Gastroesophageal sphincter (tissue), 4 donors: Measurements from ENCODE around the gene LIPJ. TPM values are rescaled to one million over a fixed set of nuclear protein-coding genes. Genes with fewer than 3 reads are reported as not detected.

Experiments
- ATAC-seq: fragments of 150-250 bp; one replicate; pipeline ENCODE4 v1.9.1; 2016; ENCODE audit warnings: mild to moderate bottlenecking, moderate library complexity
- H3K27ac ChIP-seq, 4 donors: fragments of 200-600 bp; sonication (generic) in 3 of 4; 1 replicate in 3 of 4; 2 replicates in 1 of 4; pipeline ENCODE4 v1.5.1; 2016 to 2019
- H3K27me3 ChIP-seq: fragments of 200-600 bp; sonication (generic); one replicate; pipeline ENCODE4 v1.5.1; 2019
- H3K36me3 ChIP-seq, 2 donors: fragments of 200-600 bp; sonication (generic); one replicate each; pipeline ENCODE4 v1.5.1; 2019; ENCODE audit warnings: control low read depth in 1 of 2
- H3K4me1 ChIP-seq, 3 donors: fragments of 200-600 bp; sonication (generic); 1 replicate in 2 of 3; 2 replicates in 1 of 3; pipeline ENCODE4 v1.5.1; 2016 to 2019; ENCODE audit warnings: control low read depth in 2 of 3
- H3K4me3 ChIP-seq, 2 donors: fragments of 200-600 bp; sonication (generic); one replicate each; pipeline ENCODE4 v1.5.1; 2019; ENCODE audit warnings: mild to moderate bottlenecking in 1 of 2, moderate library complexity in 1 of 2
- H3K9me3 ChIP-seq, 3 donors: fragments of 200-600 bp; sonication (generic); one replicate each; pipeline ENCODE4 v1.5.1; 2017 to 2019; ENCODE audit warnings: control low read depth in 2 of 3
- EP300 ChIP-seq: sonication (generic); formaldehyde crosslinking; IDR thresholded peaks from one replicate; pipeline ENCODE4 v1.6.1; 2017; ENCODE audit warnings: antibody characterized with exemption, mild to moderate bottlenecking
- POLR2A ChIP-seq, 2 donors: fragments of 450-650 bp; IDR thresholded peaks; one replicate each; pipeline ENCODE4 v1.6.1; 2017; ENCODE audit warnings: antibody characterized with exemption in 2 of 2, mild to moderate bottlenecking in 2 of 2, moderate library complexity in 1 of 2
- POLR2AphosphoS5 ChIP-seq: sonication (generic); formaldehyde crosslinking; IDR thresholded peaks from one replicate; pipeline ENCODE4 v1.6.1; 2017; ENCODE audit warnings: antibody characterized with exemption
- WGBS, 2 donors: methylation state at CpG; one replicate each; pipeline ENCODE4 v1.1.5; 2018; ENCODE audit warnings: low coverage in 1 of 2; 5-methylcytosine and 5-hydroxymethylcytosine counted together
- small RNA-seq, 4 donors: library from RNA; depleted of rRNA; stranded (forward); fragments of <200 nt; gene quantifications; one replicate each; pipeline ENCODE3, GENCODE V24; 2016
- total RNA-seq, 4 donors: library from RNA; depleted of rRNA; stranded (reverse); fragments of >200 nt; gene quantifications; one replicate each; pipeline ENCODE4 v1.1.0, GENCODE V29; 2016
- TF ChIP-seq, protein P1 (sequence below), 4 experiments: fragments of 200-600 bp in 2 of 4; fragments of 450-650 bp in 2 of 4; sonication (generic) in 1 of 4; IDR thresholded peaks; one replicate each; pipeline ENCODE4 v1.5.1; 2017 to 2019; ENCODE audit warnings: antibody characterized with exemption in 4 of 4, mild to moderate bottlenecking in 2 of 4, moderate library complexity in 2 of 4

The LIPJ gene
- total RNA-seq, 4 donors from 2014 or later = 0.12 to 0.13 TPM; not detected in 2

DNA sequence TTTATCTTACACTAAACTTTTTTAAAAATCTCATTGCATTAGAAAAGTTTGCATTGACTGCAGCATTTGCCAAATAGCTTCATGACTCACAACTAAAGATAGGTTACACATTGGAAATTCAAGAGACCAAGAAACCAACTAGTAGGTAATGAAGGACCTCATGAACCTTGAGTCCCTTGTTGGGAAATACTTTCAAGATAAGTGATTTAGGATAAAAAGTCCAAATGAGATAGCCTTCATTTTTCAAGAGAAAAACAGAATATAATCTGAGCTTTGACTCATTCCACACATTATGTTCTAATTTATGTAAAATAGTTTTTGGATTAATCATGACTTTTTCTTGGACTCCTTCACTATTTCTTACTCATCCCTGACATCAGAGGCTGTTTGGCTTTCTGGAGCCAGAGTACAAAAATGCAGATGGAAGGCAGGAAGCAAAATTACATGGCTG lies 64.6 kb downstream of the LIPJ start:
- no peak for ATAC-seq
- TF ChIP-seq EP300 = no peak
- no peak for TF ChIP-seq POLR2AphosphoS5
- TF ChIP-seq POLR2A (IDR thresholded peaks at IDR 0.05) = no peak
- TF ChIP-seq, protein P1, sequence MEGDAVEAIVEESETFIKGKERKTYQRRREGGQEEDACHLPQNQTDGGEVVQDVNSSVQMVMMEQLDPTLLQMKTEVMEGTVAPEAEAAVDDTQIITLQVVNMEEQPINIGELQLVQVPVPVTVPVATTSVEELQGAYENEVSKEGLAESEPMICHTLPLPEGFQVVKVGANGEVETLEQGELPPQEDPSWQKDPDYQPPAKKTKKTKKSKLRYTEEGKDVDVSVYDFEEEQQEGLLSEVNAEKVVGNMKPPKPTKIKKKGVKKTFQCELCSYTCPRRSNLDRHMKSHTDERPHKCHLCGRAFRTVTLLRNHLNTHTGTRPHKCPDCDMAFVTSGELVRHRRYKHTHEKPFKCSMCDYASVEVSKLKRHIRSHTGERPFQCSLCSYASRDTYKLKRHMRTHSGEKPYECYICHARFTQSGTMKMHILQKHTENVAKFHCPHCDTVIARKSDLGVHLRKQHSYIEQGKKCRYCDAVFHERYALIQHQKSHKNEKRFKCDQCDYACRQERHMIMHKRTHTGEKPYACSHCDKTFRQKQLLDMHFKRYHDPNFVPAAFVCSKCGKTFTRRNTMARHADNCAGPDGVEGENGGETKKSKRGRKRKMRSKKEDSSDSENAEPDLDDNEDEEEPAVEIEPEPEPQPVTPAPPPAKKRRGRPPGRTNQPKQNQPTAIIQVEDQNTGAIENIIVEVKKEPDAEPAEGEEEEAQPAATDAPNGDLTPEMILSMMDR (IDR thresholded peaks at IDR 0.05) = no peak
- Histone ChIP-seq H3K9me3 (no peaks in the 10 kb centered on the region), H3K27ac (no peak overlapping the region), H3K27me3 (no peaks in the 10 kb centered on the region), H3K4me1 (no peaks in the 10 kb centered on the region), H3K36me3 (no peaks in the 10 kb centered on the region), H3K4me3 (no peak overlapping the region)

DNA sequence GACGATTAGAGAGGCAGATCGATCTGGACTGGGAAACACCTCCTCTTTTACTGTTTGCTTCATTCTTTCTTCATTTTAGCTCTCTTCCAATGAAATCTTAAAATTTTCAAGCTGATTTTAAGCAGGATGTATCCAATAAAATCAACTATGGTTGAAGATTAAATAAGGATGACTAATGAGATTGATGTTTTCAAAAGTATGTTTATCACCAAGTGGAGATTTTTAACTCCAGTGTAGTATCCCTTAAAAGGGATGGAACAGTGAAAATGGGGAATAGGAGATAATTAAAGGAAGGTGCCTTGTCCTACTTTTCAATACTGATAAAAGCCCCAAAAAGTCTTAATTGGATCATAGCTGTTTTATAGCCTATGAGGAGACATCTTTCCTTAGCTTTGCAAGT lies 66.1 kb downstream of the LIPJ start:
- ATAC-seq = no peak
- 78 to 96% methylated on average over 2 of the region's 2 CpGs for WGBS, 2 donors

More for the DNA sequence above, 66.1 kb downstream of the LIPJ start:
- TF ChIP-seq, protein P1 (IDR thresholded peaks at IDR 0.05) = no peak
- no peak for TF ChIP-seq POLR2AphosphoS5
- TF ChIP-seq POLR2A (IDR thresholded peaks at IDR 0.05) = no peak
- no peak for TF ChIP-seq EP300
- H3K4me3 ChIP-seq = no peak overlapping the region
- no peak overlapping the region for H3K27ac ChIP-seq
- no peaks in the 10 kb centered on the region for H3K27me3 ChIP-seq
- H3K9me3 ChIP-seq = no peaks in the 10 kb centered on the region
- no peaks in the 10 kb centered on the region for H3K36me3 ChIP-seq
- no peaks in the 10 kb centered on the region for H3K4me1 ChIP-seq

Small RNA genes lying within 50 kb of the gene (small RNA-seq; reads per million reads assigned to genes)
- gene RF00019 = 0 reads per million in 4 donors

Other genes starting within 250 kb of the LIPJ start
- gene RNLS, start 3.4 kb upstream of the LIPJ start, total RNA-seq = 10 to 100 TPM in 3 of 4 donors, 1 to 10 TPM in 1; 9.4 to 25.1 (median 15.3) TPM
- not detected for gene LIPF, start 77.7 kb downstream of the LIPJ start, total RNA-seq
- not detected for gene LIPK, start 119.5 kb downstream of the LIPJ start, total RNA-seq
- under 1 TPM in 1 of 4 donors, not detected in 3; 0.94 TPM for gene LIPN, start 173.3 kb downstream of the LIPJ start, total RNA-seq
- gene LIPM, start 216.0 kb downstream of the LIPJ start, total RNA-seq = not detected